PC-3 (cell line): Measurements from ENCODE around the gene TM4SF5. TPM values are rescaled to one million over a fixed set of nuclear protein-coding genes. Genes with fewer than 3 reads are reported as not detected.

ENCODE experiments used
- ATAC-seq: fragments of 200-7000 bp; cut with Tn5 transposase; 2 replicates; pipeline ENCODE4 v1.9.1; 2020; ENCODE audit warnings: mild to moderate bottlenecking, moderate library complexity
- BruUV-seq: library from RNA; stranded (reverse); fragments of 400-500 nt; replicated peaks from 2 replicates; lab custom pipeline; 2021; lab: Mats Ljungman, UMichigan
- CTCF ChIA-PET: fragments of 300-600 bp; sonication (Branson Sonifier 250); formaldehyde crosslinking; loops from one replicate; lab custom pipeline; 2022; ENCODE audit warnings: antibody characterized with exemption; lab: Charles Lee
- POLR2A ChIA-PET: fragments of 300-600 bp; sonication (Branson Sonifier 250); formaldehyde crosslinking; loops from one replicate; lab custom pipeline; 2022; ENCODE audit warnings: antibody characterized with exemption; ENCODE audit not compliant: unreplicated experiment; lab: Charles Lee
- DNase-seq: peaks from one replicate; pipeline ENCODE4 v3.0.0-alpha.2; 2015
- H2AFZ ChIP-seq: fragments of 300-600 bp; sonication (generic); 2 replicates; pipeline ENCODE4 v1.6.0; 2016; ENCODE audit warnings: antibody characterized with exemption, low read length
- H3F3A ChIP-seq: fragments of 300-600 bp; sonication (generic); one replicate; pipeline ENCODE4 v1.6.0; 2017; ENCODE audit warnings: antibody characterized with exemption, low read length, control low read depth, mild to moderate bottlenecking; ENCODE audit not compliant: unreplicated experiment
- H3K27ac ChIP-seq: fragments of 300-600 bp; sonication (generic); 2 replicates; pipeline ENCODE4 v1.5.1; 2016; ENCODE audit warnings: mild to moderate bottlenecking, low read length
- H3K27me3 ChIP-seq: fragments of 300-600 bp; sonication (generic); 2 replicates; pipeline ENCODE4 v1.6.1; 2016; ENCODE audit warnings: low read length, mixed read lengths
- H3K36me3 ChIP-seq: fragments of 300-600 bp; sonication (generic); 2 replicates; pipeline ENCODE4 v1.6.1; 2016; ENCODE audit warnings: low read depth, mixed run types, low read length, mixed read lengths
- H3K4me1 ChIP-seq: fragments of 300-600 bp; sonication (generic); 2 replicates; pipeline ENCODE4 v1.5.1; 2016; ENCODE audit warnings: low read length; ENCODE audit not compliant: insufficient read depth
- H3K4me2 ChIP-seq: fragments of 300-600 bp; sonication (generic); 2 replicates; pipeline ENCODE4 v1.6.0; 2016; ENCODE audit warnings: low read length
- H3K4me3 ChIP-seq: fragments of 300-600 bp; sonication (generic); 2 replicates; pipeline ENCODE4 v1.5.1; 2016; ENCODE audit warnings: mild to moderate bottlenecking, low read length, mixed read lengths
- H3K79me2 ChIP-seq: fragments of 300-600 bp; sonication (generic); 2 replicates; pipeline ENCODE4 v1.6.1; 2017; ENCODE audit warnings: low read length, mixed read lengths
- H3K9ac ChIP-seq: fragments of 300-600 bp; sonication (generic); 2 replicates; pipeline ENCODE4 v1.6.0; 2016; ENCODE audit warnings: mild to moderate bottlenecking, low read length
- H3K9me2 ChIP-seq: fragments of 300-600 bp; sonication (generic); replicated peaks from 2 replicates; pipeline ENCODE4 v1.6.1; 2016; ENCODE audit warnings: mixed run types, low read length, mixed read lengths
- H3K9me3 ChIP-seq: fragments of 300-600 bp; sonication (generic); 2 replicates; pipeline ENCODE4 v1.6.1; 2016; ENCODE audit warnings: low read length, mixed read lengths
- H4K20me1 ChIP-seq: fragments of 300-600 bp; sonication (generic); 2 replicates; pipeline ENCODE4 v1.6.1; 2016; ENCODE audit warnings: low read length, mixed read lengths
- EZH2 ChIP-seq: fragments of 300-600 bp; sonication (generic); IDR thresholded peaks from one replicate; pipeline ENCODE4 v1.6.1; 2017; ENCODE audit warnings: antibody characterized with exemption, mild to moderate bottlenecking, low read length; ENCODE audit not compliant: unreplicated experiment
- EZH2phosphoT487 ChIP-seq: fragments of 300-600 bp; sonication (generic); IDR thresholded peaks from 2 replicates; pipeline ENCODE4 v1.6.1; 2018; ENCODE audit warnings: mild to moderate bottlenecking, antibody characterized with exemption, low read length, borderline replicate concordance
- intact Hi-C: fragments of 100-400 bp; cut with micrococcal nuclease; formaldehyde crosslinking; loops from 2 replicates; pipeline ENCODE4 v1.9.0; 2023
- total RNA-seq: library from RNA; depleted of rRNA; stranded (reverse); fragments of >200 nt; gene quantifications from 2 replicates; pipeline ENCODE4 v1.2.3, GENCODE V29; 2014
- TF ChIP-seq, protein P1 (sequence below): fragments of 300-600 bp; sonication (generic); conservative IDR thresholded peaks from 2 replicates; pipeline ENCODE4 v1.5.1; 2017; ENCODE audit warnings: antibody characterized with exemption, low read depth, mild to moderate bottlenecking, low read length

TM4SF5 gene
- total RNA-seq, 1 experiment from 2014 or later, result not detected

DNA sequence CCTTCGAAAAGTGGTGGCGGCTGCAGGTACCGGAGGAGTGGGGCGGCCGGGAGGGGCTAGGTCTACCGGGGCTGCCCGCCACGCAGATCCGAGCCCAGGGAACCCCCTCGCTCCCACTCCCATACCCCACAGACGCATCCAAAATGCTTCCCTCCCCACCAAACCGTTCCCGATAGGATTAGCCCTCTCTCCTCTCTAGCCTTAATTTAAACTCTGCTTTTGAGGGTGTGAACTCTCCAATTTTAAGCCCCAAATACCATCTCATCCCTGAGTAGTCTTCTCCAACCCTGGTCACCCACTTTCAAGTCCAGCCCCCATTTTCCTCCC lies 31.7 kb upstream of the TM4SF5 start:
- peak overlapping the region; percentile 96 for H3K4me2 ChIP-seq
- POLR2A ChIA-PET, result no interaction called here
- BruUV-seq, result no TSS peak
- H3K9ac ChIP-seq, result peak overlapping the region; percentile 74; the same call in 1 of the 2 replicates
- H3K27ac ChIP-seq, result no peak overlapping the region
- TF ChIP-seq EZH2 (no peak), EZH2phosphoT487 (no peak)
- TF ChIP-seq, protein P1, sequence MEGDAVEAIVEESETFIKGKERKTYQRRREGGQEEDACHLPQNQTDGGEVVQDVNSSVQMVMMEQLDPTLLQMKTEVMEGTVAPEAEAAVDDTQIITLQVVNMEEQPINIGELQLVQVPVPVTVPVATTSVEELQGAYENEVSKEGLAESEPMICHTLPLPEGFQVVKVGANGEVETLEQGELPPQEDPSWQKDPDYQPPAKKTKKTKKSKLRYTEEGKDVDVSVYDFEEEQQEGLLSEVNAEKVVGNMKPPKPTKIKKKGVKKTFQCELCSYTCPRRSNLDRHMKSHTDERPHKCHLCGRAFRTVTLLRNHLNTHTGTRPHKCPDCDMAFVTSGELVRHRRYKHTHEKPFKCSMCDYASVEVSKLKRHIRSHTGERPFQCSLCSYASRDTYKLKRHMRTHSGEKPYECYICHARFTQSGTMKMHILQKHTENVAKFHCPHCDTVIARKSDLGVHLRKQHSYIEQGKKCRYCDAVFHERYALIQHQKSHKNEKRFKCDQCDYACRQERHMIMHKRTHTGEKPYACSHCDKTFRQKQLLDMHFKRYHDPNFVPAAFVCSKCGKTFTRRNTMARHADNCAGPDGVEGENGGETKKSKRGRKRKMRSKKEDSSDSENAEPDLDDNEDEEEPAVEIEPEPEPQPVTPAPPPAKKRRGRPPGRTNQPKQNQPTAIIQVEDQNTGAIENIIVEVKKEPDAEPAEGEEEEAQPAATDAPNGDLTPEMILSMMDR, result no peak
- H3K36me3 ChIP-seq, result no peaks in the 10 kb centered on the region
- H3F3A ChIP-seq, result no peaks in the 10 kb centered on the region
- H3K4me1 ChIP-seq, result peaks cover 6% of the 10 kb centered on the region
- H3K4me3 ChIP-seq, result peak overlapping the region; percentile 86
- no peaks in the 10 kb centered on the region for H3K9me2 ChIP-seq
- CTCF ChIA-PET, result no interaction called here
- ATAC-seq (no peak), DNase-seq (no peak)
- H2AFZ ChIP-seq, result peak overlapping the region; percentile 68
- H3K27me3 ChIP-seq, result no peaks in the 10 kb centered on the region
- intact Hi-C loops, result no loop called here
- H4K20me1 ChIP-seq, result no peaks in the 10 kb centered on the region
- H3K9me3 ChIP-seq, result no peaks in the 10 kb centered on the region
- H3K79me2 ChIP-seq, result peaks cover 6% of the 10 kb centered on the region; the same call in 1 of the 2 replicates

DNA sequence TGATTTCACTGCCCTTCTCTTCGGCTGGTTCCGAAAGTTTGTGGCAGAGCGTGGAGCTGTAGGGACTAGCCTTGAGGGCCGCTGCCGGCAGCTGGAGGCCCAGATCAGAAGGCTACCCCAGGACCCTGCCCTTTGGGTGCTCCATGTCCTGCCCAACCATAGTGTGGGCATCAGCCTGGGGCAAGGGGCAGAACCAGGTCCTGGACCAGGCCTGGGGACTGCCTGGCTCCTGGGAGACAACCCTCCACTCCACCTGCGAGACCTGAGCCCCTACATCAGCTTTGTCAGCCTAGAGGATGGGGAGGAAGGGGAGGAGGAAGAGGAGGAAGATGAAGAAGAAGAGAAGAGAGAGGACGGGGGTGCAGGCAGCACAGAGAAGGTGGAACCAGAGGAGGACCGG lies 31.1 kb upstream of the TM4SF5 start:
- ChIA-PET POLR2A (no interaction called here), CTCF (no interaction called here)
- TF ChIP-seq, protein P1, result no peak
- TF ChIP-seq EZH2 (no peak), EZH2phosphoT487 (no peak)
- no peak for DNase-seq
- H2AFZ ChIP-seq, result no peak overlapping the region
- no peaks in the 10 kb centered on the region for H3K27me3 ChIP-seq
- H3K4me3 ChIP-seq, result no peak overlapping the region
- intact Hi-C loops, result no loop called here
- H3K4me2 ChIP-seq, result no peak overlapping the region
- no peaks in the 10 kb centered on the region for H3K9me3 ChIP-seq
- no peaks in the 10 kb centered on the region for H4K20me1 ChIP-seq
- H3K9me2 ChIP-seq, result no peaks in the 10 kb centered on the region
- no peak overlapping the region for H3K27ac ChIP-seq
- no peak overlapping the region for H3K9ac ChIP-seq
- no peak for ATAC-seq
- H3F3A ChIP-seq, result no peaks in the 10 kb centered on the region
- BruUV-seq, result no TSS peak
- no peaks in the 10 kb centered on the region for H3K36me3 ChIP-seq
- peaks cover 6% of the 10 kb centered on the region for H3K4me1 ChIP-seq
- peaks cover 6% of the 10 kb centered on the region; the same call in 1 of the 2 replicates for H3K79me2 ChIP-seq

DNA sequence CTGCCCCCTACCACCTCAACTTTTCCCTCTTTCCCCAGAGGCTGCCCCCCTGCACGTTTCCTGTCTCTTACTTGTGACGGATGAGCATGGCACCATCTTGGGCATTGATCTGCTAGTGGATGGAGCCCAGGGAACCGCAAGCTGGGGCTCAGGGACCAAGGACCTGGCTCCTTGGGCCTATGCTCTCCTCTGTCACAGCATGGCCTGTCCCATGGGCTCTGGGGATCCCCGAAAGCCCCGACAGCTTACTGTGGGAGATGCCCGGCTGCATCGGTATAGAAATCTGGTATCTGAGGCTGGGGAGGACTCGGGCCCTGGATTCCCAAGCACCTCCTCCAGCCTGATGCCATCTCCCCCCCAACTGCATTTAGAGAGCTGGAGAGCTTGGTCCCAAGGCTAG lies 30.1 kb upstream of the TM4SF5 start:
- H3K4me1 ChIP-seq, result peaks cover 6% of the 10 kb centered on the region
- no peak for ATAC-seq
- intact Hi-C loops, result no loop called here
- no peaks in the 10 kb centered on the region for H3K9me2 ChIP-seq
- BruUV-seq, result no TSS peak
- no peak overlapping the region for H3K9ac ChIP-seq
- no peak overlapping the region for H2AFZ ChIP-seq
- ChIA-PET POLR2A (no interaction called here), CTCF (no interaction called here)
- H3K4me2 ChIP-seq, result no peak overlapping the region
- H3K27ac ChIP-seq, result no peak overlapping the region
- TF ChIP-seq, protein P1, result no peak
- TF ChIP-seq EZH2phosphoT487, result no peak
- no peak for TF ChIP-seq EZH2
- no peaks in the 10 kb centered on the region for H3F3A ChIP-seq
- DNase-seq, result no peak
- H4K20me1 ChIP-seq, result no peaks in the 10 kb centered on the region
- no peaks in the 10 kb centered on the region for H3K27me3 ChIP-seq
- H3K79me2 ChIP-seq, result peaks cover 6% of the 10 kb centered on the region; the same call in 1 of the 2 replicates
- no peaks in the 10 kb centered on the region for H3K36me3 ChIP-seq
- H3K4me3 ChIP-seq, result no peak overlapping the region
- no peaks in the 10 kb centered on the region for H3K9me3 ChIP-seq
